ENCODE results near the gene TMEM108. TPM values are rescaled to one million over a fixed set of nuclear protein-coding genes. Genes with fewer than 3 reads are reported as not detected.

Gene TMEM108
- polyA plus RNA-seq, 3 donors: not detected

- Histone ChIP-seq H3K27ac (ENCODE audit: low read depth in 1 of 2, low read length in 2 of 2) (no peak overlapping the region), H4K20me1 (ENCODE audit: insufficient read depth, low read length) (no peaks in the 10 kb centered on the region), H3K27me3 (ENCODE audit: control insufficient read depth in 2 of 2, insufficient read depth in 2 of 2, low read length in 2 of 2) (no peaks in the 10 kb centered on the region), H3K79me2 (ENCODE audit: insufficient read depth, low read length) (no peaks in the 10 kb centered on the region), H3K4me3 (replicated peaks in 1 of 3; ENCODE audit: low read depth in 2 of 3, low read length in 3 of 3) (no peak overlapping the region), H3K4me2 (replicated peaks; ENCODE audit: extremely low read depth, low read length, poor library complexity, severe bottlenecking) (no peak overlapping the region), H3K36me3 (replicated peaks in 1 of 2; ENCODE audit: control insufficient read depth in 1 of 2, insufficient read depth in 2 of 2, low read length in 2 of 2) (no peaks in the 10 kb centered on the region), H3K4me1 (ENCODE audit: control insufficient read depth in 1 of 2, insufficient read depth in 2 of 2, low read length in 2 of 2) (no peaks in the 10 kb centered on the region), H2AFZ (ENCODE audit: insufficient read depth, low read depth, low read length, poor library complexity, severe bottlenecking) (no peak overlapping the region), H3K9ac (ENCODE audit: insufficient read depth, low read length, poor library complexity, severe bottlenecking) (no peak overlapping the region), H3K9me3 (replicated peaks in 1 of 2; ENCODE audit: control insufficient read depth in 1 of 2, insufficient read depth in 1 of 2, low read length in 2 of 2) (no peaks in the 10 kb centered on the region)
- H3K36me3 Mint-ChIP-seq: no peaks in the 10 kb centered on the region
- H3K27me3 Mint-ChIP-seq (ENCODE audit: low read depth in 3 of 3): peaks cover 0 to under 1% (median 0%) of the 10 kb centered on the region in 3 donors
- H3K4me3 Mint-ChIP-seq: no peak overlapping the region
- intact Hi-C loops (cut with micrococcal nuclease): no loop called here
- no peak overlapping the region for H3K27ac Mint-ChIP-seq
- peaks cover 15% of the 10 kb centered on the region for H3K4me1 Mint-ChIP-seq
- WGBS (ENCODE audit: insufficient coverage): 100% methylated on average over 1 of the region's 3 CpGs
- DNase-seq: no peak
- no peak for TF ChIP-seq CTCF (IDR thresholded peaks at IDR 0.05)
- H3K9me3 Mint-ChIP-seq: peaks cover 0 to 2% (median 0%) of the 10 kb centered on the region in 7 donors
Measured at GRCh38 chr3:133113526-133113925, 75.3 kb downstream of the TMEM108 start.

GRCh38 chr3:133113927-133114597, 75.9 kb downstream of the TMEM108 start:
- no peak overlapping the region for H3K27ac Mint-ChIP-seq
- intact Hi-C loops (cut with micrococcal nuclease): no loop called here
- Histone ChIP-seq H3K79me2 (ENCODE audit: insufficient read depth, low read length) (no peaks in the 10 kb centered on the region), H3K4me3 (replicated peaks in 1 of 3; ENCODE audit: low read depth in 2 of 3, low read length in 3 of 3) (no peak overlapping the region), H3K36me3 (replicated peaks in 1 of 2; ENCODE audit: control insufficient read depth in 1 of 2, insufficient read depth in 2 of 2, low read length in 2 of 2) (no peaks in the 10 kb centered on the region), H3K9ac (ENCODE audit: insufficient read depth, low read length, poor library complexity, severe bottlenecking) (no peak overlapping the region), H3K27ac (ENCODE audit: low read depth in 1 of 2, low read length in 2 of 2) (no peak overlapping the region), H3K4me2 (replicated peaks; ENCODE audit: extremely low read depth, low read length, poor library complexity, severe bottlenecking) (no peak overlapping the region), H3K4me1 (ENCODE audit: control insufficient read depth in 1 of 2, insufficient read depth in 2 of 2, low read length in 2 of 2) (no peaks in the 10 kb centered on the region), H4K20me1 (ENCODE audit: insufficient read depth, low read length) (no peaks in the 10 kb centered on the region), H2AFZ (ENCODE audit: insufficient read depth, low read depth, low read length, poor library complexity, severe bottlenecking) (no peak overlapping the region), H3K9me3 (replicated peaks in 1 of 2; ENCODE audit: control insufficient read depth in 1 of 2, insufficient read depth in 1 of 2, low read length in 2 of 2) (no peaks in the 10 kb centered on the region), H3K27me3 (ENCODE audit: control insufficient read depth in 2 of 2, insufficient read depth in 2 of 2, low read length in 2 of 2) (no peaks in the 10 kb centered on the region)
- H3K4me1 Mint-ChIP-seq: peaks cover 15% of the 10 kb centered on the region
- H3K36me3 Mint-ChIP-seq: no peaks in the 10 kb centered on the region
- H3K27me3 Mint-ChIP-seq (ENCODE audit: low read depth in 3 of 3): peaks cover 0 to 1% (median 0%) of the 10 kb centered on the region in 3 donors
- no CpG with 5 or more reads among the region's 3 CpGs for WGBS (ENCODE audit: insufficient coverage)
- no peak overlapping the region for H3K4me3 Mint-ChIP-seq
- no peak for TF ChIP-seq CTCF (IDR thresholded peaks at IDR 0.05)
- DNase-seq: no peak
- H3K9me3 Mint-ChIP-seq: peaks cover 0 to 2% (median 0%) of the 10 kb centered on the region in 7 donors

Measured in CD14-positive monocyte (primary cell).